DMS153 (cell line): ENCODE measurements around the gene RARG.

Source experiments
- DNase-seq: peaks from one replicate; lab custom pipeline; 2025; lab: John Stamatoyannopoulos, UW

Gene RARG

DNA sequence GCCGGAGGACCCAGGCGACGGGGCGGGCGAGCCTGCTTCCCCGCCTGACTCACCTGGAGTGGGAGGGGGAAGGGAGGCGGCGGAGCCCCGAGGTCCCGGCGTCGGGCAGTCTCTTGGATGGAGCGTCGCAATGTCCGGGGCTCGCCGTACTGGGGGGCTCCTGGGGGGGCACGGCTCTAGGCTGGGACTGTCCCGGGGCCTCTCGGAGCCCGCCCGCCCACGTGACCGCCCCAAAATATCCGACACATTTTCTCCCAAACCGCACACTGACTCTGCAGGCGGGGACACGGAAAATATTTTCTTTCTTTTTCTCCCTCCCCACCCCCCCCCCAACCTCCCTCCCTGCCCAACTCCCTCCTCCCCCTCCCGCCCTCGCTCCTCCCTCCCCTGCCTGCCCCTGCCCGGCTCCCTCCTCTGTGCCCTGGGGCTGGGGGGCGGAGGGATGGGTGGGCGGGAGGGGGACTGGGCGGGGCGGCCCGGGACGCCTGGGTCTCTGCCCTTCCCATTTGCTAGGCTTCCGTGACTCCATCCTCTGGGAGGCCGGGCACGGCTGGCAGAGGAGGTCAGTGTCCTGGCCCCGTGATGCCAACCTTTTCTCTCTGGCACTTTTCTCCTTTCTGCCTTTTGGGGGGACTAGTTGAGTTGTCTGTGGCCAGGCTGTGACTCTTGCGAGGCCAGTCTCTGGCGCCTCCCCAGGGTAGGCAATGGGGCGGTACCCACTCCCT is at the start of gene RARG:
TSS of gene RARG (minus strand) at position 289 of the 725 bp plus-strand sequence. CDS start 4,664 bp downstream, outside the sequence.
- no peak for DNase-seq

DNA sequence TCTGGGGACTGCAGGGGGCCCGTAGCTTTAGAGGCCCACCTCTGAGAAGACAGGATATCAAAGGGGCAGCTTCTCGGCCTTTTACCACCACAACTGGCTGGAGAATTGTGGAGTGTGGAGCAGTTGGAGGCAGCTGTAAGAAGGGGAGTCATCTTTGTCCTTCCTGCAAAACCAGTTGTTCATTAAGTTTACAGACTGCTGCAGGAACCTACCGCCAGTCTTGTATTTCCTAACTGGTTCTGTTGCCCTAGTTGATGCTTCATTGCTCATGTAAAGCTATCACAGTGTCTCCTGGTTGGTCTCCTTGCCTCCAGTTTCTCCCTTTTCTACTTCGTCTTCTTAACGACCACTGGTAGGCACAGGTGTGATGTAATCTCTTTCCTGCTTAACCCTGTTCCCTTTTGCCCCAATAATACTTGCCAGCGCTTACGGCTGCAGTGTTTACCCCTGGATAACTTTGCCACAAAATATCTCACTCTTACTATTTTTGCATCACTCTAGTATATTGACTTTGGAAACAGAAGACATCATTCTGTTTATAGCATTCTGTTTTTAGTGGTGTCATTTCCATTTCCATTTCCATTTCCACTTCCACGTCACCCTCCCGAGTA is 48.0 kb upstream of the RARG start:
- no peak for DNase-seq

DNA sequence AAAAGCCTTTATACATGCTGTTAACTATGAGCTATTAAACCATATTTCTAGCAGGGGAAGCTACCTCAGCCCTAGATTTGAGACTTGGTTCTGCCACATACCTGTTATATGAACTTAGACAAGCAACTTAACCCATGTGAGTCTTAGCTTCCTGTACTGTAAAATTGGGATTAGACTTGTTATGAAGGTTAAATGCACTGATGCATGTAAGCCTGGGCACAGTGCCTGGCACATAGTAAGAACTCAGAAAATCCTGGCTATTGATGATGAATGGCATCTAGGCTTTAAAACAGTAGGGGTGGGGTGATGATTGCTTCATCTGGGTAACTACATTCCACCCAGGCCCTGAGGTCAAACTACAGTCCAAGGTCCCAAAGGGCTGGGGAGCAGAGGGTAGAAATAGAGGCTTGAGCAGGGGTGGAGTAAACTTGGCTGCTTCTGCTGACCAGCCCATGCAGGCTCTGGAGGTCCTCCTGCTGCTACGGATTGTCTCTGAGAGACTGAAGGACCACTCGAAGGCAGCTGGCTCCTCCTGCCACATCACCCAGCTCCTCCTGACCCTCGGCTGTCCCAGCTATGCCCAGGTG is 47.4 kb upstream of the RARG start:
- DNase-seq = no peak

DNA sequence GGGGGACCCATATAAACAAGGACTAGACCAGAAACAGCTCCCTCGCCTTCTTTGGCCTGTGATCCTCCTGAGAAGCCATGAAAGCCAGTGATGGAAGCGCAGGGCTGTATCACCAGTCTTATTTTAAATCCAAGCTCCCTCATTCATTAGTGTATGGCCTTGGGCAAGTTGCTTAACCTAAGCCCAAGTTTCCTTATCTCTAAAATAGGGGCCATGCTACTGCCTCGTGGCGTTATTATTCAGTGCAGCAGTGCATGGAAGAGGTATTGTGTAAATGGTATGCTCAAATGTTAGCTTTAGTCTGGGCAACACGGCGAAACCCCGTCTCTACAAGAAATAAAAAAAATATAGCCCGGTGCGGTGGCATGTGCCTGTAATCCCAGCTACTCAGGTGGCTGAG is 46.0 kb upstream of the RARG start:
- DNase-seq = no peak

DNA sequence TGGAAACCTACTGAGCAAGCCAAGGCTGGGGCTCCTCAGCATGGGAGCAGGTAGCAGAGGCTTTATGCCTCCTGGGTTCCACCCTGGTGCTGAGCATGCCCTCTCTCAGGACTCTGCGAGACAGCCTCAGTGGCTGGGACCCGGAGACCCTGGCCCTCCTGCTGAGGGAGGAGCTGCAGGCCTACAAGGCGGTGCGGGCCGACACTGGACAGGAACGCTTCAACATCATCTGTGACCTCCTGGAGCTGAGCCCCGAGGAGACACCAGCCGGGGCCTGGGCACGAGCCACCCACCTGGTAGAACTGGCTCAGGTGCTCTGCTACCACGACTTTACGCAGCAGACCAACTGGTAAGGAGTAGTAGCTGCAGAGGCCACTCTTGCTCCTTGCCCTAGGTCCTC is 44.5 kb upstream of the RARG start:
- no peak for DNase-seq

DNA sequence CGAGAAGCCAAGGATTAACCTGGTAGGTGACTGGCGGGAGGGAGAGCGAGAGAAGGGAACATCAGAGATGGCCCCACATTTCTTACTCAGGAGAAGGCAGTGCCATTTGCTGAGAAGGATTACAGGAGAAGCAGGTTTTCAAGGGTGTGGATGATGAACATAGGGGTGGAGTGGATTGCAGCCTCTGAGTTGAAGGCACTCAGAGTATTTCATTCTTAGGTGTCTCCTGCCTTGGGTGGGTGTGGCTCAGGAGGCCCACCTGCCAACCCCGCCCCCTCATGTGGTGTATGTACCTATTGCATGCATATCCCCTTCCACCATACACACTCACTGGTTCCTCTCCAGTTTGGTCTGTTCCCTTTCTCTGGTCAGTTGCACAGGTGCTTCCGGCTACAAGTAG is 42.4 kb upstream of the RARG start:
- DNase-seq = no peak

DNA sequence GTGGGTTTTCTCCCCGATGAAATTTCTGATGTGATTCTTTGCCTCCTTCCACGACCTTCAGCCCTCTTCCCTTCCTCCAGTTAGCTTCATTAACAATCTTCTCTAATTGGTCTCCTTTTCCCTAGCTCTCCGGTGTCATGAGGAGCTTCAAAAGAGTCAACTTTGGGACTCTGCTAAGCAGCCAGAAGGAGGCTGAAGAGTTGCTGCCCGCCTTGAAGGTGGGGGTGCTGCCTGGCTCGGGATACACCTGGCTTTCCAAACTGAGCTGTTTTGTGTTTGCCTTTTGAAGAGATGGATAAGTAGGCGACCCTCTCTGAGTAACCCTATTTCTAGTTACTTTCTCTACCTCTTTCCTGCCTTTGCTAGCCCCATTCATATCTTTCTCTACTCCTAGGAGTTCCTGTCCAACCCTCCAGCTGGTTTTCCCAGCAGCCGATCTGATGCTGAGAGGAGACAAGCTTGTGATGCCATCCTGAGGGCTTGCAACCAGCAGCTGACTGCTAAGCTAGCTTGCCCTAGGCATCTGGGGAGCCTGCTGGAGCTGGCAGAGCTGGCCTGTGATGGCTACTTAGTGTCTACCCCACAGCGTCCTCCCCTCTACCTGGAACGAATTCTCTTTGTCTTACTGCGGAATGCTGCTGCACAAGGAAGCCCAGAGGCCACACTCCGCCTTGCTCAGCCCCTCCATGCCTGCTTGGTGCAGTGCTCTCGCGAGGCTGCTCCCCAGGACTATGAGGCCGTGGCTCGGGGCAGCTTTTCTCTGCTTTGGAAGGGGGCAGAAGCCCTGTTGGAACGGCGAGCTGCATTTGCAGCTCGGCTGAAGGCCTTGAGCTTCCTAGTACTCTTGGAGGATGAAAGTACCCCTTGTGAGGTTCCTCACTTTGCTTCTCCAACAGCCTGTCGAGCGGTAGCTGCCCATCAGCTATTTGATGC is 36.9 kb upstream of the RARG start:
- DNase-seq = no peak

DNA sequence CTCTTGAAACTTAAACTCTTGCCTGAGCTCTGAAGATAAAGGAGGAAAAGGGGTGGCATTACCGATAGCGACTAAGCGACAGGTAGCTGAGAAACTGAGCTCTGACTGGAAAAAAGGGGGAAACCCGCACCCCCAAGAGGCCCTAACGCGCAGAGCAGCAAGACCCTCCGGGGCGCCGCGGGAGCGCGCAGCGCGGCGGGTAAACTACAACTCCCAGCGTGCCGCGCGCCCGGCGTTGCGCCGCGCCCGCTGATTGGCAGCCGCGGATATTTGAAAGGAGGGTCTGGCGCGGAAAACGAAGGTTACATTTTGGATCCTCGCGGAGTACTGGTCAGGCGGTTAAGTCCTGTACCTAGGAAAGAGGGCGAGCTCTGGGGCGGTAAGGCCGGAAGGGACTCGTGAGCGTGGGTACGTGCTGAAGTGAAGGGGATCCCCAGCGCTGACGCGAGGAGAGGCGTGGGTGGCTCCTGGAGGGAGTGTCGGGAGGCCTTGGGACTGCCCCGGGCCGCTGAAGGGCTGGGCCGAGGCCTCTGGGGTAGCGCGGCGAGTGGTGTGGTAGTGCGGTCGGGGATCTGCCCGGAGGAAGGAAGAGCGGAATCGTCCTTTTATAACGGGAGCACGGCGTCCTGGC is 36.1 kb upstream of the RARG start, which contains the start of gene ESPL1:
TSS of gene ESPL1 (plus strand) at position 301 of the 631 bp plus-strand sequence. CDS start 468 bp downstream, outside the sequence.
- DNase-seq = peak; percentile 34

DNA sequence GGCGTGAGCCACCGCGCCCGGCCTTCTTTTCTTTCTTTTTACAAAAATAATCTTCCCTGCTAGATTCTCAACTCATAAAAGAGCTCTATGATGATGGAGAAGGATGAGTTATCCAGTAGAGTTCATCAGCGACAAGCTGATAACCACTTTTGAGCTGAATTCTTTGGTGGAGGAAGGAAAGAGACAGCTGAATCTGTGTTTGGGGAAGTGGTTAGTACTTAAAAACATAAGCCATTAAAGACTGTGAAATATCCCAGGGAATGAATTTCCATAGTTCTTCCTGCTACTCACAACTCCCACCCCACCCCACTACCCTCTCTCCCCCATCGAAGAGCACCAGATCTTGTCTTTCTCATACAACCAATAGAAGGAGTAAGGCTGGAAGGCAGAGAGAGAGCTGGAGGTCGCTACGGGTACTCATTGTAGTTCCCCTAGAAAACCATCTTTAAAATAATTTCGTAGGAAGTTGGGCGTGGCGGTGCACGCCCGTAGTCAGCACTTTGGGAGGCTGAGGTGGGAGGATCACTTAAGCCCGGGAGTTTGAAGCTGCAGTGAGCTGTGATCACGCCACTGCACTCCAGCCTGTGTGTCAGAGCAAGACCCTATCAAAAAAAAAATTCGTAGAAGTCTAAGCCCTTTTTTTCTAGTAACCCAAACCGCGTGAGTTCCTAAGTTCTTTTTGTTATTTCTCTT is 35.4 kb upstream of the RARG start:
- no peak for DNase-seq

DNA sequence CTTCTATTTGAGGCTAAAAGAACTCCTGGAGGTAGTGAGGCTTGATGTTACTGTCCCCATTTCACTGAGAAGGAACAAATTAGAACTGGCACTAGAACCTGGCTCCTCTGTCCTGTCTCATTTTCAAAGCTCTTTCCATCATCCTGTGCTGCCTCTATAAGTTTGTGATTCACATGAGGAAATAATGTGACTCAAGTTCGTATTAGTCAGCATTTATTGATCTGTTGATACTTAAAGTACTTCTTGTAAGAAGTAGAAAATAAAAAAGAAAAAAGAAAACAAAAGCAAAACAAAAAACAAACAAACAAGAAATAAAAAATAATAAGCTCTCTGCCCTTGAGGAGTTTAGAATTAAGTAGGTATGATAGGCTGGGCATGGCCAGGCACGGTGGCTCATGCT is 33.8 kb upstream of the RARG start:
- DNase-seq = no peak

DNA sequence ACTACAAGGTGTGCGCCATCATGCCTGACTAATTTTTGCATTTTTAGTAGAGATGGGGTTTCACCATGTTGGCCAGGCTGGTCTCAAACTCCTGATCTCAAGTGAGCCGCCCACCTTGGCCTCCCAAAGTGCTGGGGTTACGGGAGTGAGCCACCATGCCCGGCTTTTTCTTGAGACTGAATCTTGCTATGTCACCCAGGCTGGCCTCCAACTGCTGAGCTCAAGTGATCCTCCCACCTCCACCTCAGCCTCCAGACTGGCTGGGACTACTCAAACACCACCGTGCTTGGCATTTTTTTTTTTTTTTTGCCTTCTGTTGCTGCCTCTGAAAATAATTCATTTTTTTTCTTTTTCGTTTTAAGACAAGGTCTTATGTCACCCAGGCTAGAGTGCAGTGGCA is 27.9 kb upstream of the RARG start:
- DNase-seq = no peak

DNA sequence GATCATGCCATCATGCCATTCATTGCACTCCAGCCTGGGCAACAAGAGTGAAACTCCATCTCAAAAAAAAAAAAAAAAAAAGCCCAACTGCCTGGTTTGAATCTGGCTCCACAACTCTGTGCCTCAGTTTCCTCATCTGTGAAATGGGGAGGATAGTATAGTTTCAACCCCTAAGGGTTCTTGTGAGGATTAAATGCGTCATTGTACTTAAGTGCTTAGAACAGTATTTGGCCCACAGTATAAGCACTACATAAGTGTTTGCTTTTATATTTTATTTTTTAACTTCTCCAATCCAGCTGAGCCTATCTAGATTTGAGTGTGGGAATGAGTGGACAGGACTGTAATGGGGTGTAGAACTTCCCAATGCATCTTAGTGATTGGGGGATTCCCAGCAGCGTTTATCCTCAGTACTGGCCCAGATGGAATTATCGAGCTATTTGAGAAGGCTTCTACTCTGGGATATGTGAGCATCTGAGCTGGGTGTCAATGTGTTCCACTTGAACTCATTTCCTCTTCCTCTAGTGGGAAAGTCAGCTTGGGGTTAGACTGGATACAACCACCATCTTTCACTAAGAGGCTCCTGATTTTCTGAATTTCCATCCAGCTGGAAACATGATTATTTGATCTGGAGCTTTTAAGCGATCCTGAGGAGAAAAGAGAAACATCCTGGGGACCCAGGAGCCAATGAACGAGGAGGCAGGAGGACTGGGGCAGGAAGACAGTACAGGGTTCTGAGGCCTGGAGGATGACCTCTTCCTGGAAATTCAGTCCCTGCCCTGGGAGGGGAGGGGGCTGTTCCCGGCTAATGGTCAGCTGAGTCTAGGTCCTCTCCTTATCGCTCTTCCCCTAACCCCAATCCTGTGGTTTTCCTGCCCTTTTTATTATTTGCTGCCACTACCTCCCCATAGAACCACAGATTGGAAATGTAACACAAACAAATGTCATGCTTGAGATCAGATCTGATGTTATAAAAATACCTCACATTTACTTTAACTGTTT is 26.8 kb upstream of the RARG start:
- DNase-seq = no peak

DNA sequence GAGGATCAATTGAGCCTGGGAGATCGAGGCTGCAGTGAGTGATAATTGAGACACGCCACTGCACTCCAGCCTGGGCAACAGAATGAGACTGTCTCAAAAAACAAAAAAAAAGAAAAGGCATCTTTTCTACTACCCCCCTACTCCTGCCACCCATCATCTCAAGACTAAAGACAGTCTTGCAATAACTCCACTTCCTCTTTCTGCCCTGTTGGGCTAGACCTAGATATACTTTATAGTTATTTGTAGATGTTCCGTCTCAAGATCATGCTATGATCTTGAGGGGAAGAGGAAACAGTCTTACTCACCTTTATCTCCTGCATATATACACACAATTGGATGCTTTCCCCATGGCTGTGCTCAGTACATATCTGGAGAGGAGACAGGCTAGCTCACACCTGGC is 24.0 kb upstream of the RARG start:
- DNase-seq = no peak

DNA sequence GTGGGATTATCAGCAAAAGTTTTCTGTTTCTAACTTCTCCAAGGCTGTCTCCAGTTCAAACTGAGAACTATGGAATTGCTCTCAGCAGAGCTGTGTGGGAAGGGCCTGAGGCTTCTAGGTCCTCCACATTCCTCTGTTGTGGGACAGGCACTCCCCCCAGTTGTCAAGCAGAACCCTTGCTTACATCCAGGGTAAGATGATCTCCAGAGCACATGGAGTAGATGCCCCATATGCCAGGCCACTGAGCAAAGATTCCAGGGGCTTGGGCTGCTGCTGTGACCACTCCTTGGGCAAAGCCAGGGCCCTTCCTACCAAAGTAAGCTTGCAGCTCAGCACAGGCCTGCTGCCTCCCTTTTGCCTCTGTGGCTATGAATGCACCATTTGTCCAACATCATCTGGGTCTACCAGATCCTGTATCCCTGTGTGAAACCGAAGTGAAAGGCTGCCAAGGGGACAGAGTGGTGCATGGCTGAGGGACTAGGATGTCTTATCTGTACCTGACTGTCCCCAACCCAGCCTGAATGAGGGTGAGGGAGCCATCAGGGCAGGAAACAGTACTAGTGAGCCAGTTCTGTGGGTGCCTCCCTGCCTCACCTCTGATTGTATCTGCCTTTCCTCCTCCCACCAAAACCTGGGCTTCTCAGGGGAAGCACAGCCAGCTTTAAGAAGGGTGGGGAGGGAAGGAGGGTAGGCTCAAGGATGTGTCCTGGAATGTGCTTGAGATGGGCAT is 23.0 kb upstream of the RARG start:
- no peak for DNase-seq

DNA sequence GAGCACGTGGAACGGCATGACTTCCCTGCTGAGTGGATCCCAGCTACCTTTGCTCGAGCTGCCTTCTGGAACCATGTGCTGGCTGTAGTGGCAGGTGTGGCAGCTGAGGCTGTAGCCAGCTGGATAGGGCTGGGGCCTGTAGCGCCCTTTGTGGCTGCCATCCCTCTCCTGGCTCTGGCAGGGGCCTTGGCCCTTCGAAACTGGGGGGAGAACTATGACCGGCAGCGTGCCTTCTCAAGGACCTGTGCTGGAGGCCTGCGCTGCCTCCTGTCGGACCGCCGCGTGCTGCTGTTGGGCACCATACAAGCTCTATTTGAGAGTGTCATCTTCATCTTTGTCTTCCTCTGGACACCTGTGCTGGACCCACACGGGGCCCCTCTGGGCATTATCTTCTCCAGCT is 21.3 kb upstream of the RARG start:
- no peak for DNase-seq

DNA sequence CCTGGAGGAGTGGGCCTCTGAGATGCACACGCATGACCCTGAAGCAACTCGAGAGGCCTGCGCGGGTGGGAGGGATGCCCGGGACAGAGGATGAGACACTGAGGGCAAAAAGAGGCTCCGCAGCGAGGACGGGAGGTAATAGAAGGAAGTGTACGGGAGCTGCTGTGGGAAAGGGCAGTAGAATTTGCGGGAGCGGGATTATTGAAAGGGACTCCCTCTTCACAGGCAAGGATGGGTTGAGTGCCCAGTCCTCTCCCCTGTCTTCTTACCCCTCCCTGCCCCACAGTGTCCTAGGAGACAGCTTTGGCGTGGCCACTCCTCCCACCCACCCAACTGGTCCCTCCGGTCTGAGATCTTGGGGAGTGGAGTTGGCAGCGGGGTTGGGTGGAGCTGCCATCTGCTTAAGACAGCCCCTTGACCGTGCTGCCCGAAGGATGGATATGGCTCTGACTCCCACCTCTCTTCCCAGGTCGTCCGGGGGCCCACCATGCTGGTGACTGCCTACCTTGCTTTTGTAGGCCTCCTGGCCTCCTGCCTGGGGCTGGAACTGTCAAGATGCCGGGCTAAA is 20.4 kb upstream of the RARG start:
- DNase-seq = no peak

DNA sequence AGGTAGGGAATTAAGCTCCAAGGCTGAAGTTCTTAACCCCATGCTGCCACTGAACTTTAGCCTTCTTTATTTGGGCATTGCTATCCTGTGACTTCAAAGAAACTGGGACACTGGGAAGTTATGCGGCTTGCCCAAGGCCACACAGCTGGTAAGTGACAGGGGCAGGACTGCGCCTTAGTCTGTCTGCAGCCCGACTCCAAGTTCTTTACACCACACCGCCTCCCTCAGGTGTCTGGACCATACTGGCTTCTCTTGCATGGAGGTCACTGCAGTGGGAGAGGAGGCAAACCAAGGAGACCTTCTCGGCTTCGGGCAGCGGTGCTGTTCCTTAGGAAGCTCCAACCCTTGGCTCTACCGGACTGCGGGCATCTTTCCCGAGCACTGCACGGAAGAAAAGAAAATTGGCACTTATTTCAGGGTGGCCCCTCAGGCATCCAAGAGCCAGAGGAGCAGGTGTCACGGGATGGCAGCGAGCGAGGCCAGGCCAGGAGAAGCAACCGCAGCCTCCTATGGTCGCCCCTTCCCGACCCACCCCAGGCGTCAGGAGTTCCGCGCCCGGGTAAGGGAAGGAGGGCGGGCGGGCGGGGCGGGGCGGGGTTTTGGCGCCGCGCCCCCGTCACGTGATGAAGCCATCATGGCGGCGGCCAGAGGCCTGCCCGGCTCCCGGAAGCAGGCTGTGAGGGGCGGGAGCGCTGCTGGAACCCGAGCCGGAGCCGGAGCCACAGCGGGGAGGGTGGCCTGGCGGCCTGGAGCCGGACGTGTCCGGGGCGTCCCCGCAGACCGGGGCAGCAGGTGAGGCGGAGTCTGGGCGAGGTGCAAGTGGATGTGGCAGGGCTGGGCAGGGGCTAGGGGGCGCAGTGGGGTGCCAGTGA is 19.7 kb upstream of the RARG start:
- DNase-seq = peak; percentile 23

DNA sequence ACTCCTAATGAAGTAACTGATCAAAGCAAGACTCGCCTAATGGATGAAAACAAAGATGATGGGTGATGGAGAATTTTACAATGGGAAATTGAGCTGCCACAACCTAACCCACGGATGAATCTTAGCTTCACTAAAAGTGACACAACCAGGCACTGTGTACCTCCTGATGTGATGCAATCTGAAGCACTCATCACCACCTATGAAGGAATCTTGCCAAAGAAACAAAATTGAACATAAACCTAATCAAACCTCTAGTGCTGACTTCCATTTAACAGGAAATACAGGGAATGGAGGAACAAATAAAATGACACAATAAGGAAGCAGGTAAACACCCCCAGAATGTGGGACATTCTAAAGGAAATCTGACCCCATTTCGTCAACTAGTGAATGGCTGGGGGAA is 13.3 kb upstream of the RARG start:
- no peak for DNase-seq
